Calu3 (cell line): Measurements from ENCODE around the gene EARS2. TPM values are rescaled to one million over a fixed set of nuclear protein-coding genes. Genes with fewer than 3 reads are reported as not detected.

Source experiments
- BruUV-seq: library from RNA; stranded (reverse); fragments of 400-500 nt; replicated peaks from 2 replicates; lab custom pipeline; 2021; lab: Mats Ljungman, UMichigan
- CTCF ChIA-PET: fragments of 300-600 bp; sonication (Branson Sonifier 250); formaldehyde crosslinking; loops from one replicate; lab custom pipeline; 2022; ENCODE audit warnings: antibody characterized with exemption; lab: Charles Lee
- DNase-seq: peaks from one replicate; pipeline ENCODE4 v3.0.0; 2022
- H3K27ac Mint-ChIP-seq: one replicate; pipeline ENCODE4 v1.8.0; 2022; ENCODE audit warnings: mixed read lengths; ENCODE audit not compliant: unreplicated experiment
- H3K27me3 Mint-ChIP-seq: one replicate; pipeline ENCODE4 v1.8.0; 2022; ENCODE audit warnings: mixed read lengths; ENCODE audit not compliant: unreplicated experiment
- H3K36me3 Mint-ChIP-seq: one replicate; pipeline ENCODE4 v1.8.0; 2022; ENCODE audit warnings: mild to moderate bottlenecking, moderate library complexity, mixed read lengths; ENCODE audit not compliant: insufficient read depth, unreplicated experiment
- H3K4me1 Mint-ChIP-seq: one replicate; pipeline ENCODE4 v1.8.0; 2022; ENCODE audit warnings: mild to moderate bottlenecking, low read depth, mixed read lengths; ENCODE audit not compliant: unreplicated experiment
- H3K4me3 Mint-ChIP-seq: one replicate; pipeline ENCODE4 v1.8.0; 2022; ENCODE audit warnings: mild to moderate bottlenecking, low read depth, moderate library complexity, mixed read lengths; ENCODE audit not compliant: unreplicated experiment
- H3K9me3 Mint-ChIP-seq: one replicate; pipeline ENCODE4 v1.8.0; 2022; ENCODE audit warnings: low read depth, mixed read lengths; ENCODE audit not compliant: unreplicated experiment
- intact Hi-C: fragments of 100-400 bp; cut with micrococcal nuclease; formaldehyde crosslinking; loops from one replicate; pipeline ENCODE4 v1.10.0; 2022; ENCODE audit not compliant: unreplicated experiment
- total RNA-seq: library from RNA; stranded (reverse); gene quantifications from 2 replicates; pipeline ENCODE4 v1.2.3, GENCODE V29; 2022
- TF ChIP-seq, protein P1 (sequence below): fragments of 200-600 bp; IDR thresholded peaks from one replicate; pipeline ENCODE4 v1.8.0; 2022; ENCODE audit warnings: antibody characterized with exemption; ENCODE audit not compliant: unreplicated experiment

EARS2 gene
- total RNA-seq, 1 experiment from 2014 or later: 45.9 TPM

DNA sequence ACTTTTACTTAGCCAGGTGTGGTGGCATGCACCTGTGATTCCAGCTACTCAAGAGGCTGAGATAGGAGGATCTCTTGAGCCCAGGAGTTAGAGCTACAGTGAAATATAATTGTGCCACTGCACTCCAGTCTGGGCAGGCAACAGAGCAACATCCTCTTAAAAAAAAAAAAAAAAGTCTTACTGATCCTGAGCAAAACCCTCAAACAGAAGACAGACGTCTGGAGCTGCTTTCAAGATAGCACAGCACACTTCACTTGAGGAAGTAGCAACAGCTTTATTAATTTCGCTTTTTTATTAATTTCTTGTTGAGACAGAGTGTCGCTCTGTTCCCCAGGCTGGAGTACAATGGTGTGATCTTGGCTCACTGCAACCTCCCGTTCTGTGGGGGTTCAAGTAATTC is 36.6 kb downstream of the EARS2 start:
- no peaks in the 10 kb centered on the region for H3K4me1 Mint-ChIP-seq
- H3K27me3 Mint-ChIP-seq: no peaks in the 10 kb centered on the region
- H3K36me3 Mint-ChIP-seq: peaks cover 57% of the 10 kb centered on the region
- DNase-seq: no peak
- no peak overlapping the region for H3K27ac Mint-ChIP-seq
- H3K4me3 Mint-ChIP-seq: no peak overlapping the region
- CTCF ChIA-PET: no interaction called here
- BruUV-seq: no TSS peak
- TF ChIP-seq, protein P1, sequence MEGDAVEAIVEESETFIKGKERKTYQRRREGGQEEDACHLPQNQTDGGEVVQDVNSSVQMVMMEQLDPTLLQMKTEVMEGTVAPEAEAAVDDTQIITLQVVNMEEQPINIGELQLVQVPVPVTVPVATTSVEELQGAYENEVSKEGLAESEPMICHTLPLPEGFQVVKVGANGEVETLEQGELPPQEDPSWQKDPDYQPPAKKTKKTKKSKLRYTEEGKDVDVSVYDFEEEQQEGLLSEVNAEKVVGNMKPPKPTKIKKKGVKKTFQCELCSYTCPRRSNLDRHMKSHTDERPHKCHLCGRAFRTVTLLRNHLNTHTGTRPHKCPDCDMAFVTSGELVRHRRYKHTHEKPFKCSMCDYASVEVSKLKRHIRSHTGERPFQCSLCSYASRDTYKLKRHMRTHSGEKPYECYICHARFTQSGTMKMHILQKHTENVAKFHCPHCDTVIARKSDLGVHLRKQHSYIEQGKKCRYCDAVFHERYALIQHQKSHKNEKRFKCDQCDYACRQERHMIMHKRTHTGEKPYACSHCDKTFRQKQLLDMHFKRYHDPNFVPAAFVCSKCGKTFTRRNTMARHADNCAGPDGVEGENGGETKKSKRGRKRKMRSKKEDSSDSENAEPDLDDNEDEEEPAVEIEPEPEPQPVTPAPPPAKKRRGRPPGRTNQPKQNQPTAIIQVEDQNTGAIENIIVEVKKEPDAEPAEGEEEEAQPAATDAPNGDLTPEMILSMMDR: no peak
- intact Hi-C loops: no loop called here
- no peaks in the 10 kb centered on the region for H3K9me3 Mint-ChIP-seq

DNA sequence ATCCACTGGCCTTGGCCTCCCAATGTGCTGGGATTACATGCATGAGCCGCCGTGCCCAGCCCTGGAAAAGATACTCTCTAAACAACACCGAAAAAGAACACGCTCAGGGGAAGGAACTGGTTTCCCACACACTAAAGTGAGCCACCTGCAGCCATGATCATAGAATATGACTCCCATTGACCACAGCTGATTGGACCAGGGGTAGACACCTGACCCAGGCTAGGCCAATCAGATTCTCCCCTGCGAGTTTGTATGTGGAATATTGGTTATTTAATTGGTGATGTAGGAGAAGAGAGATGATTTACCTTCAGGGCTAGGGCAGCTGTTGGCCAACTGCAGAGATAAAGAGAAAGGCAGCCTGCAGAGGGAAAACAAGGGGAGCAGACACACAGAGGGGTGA is 37.9 kb downstream of the EARS2 start:
- no peak overlapping the region for H3K27ac Mint-ChIP-seq
- no peaks in the 10 kb centered on the region for H3K27me3 Mint-ChIP-seq
- peaks cover 45% of the 10 kb centered on the region for H3K36me3 Mint-ChIP-seq
- TF ChIP-seq, protein P1: no peak
- no peaks in the 10 kb centered on the region for H3K9me3 Mint-ChIP-seq
- intact Hi-C loops: no loop called here
- DNase-seq: no peak
- CTCF ChIA-PET: interaction anchor here (0.7 kb wide), 1 partner anchor 245 kb away, joined by 4 read pairs; no protein-coding TSS in a partner anchor
- H3K4me1 Mint-ChIP-seq: no peaks in the 10 kb centered on the region
- H3K4me3 Mint-ChIP-seq: no peak overlapping the region
- BruUV-seq: no TSS peak

DNA sequence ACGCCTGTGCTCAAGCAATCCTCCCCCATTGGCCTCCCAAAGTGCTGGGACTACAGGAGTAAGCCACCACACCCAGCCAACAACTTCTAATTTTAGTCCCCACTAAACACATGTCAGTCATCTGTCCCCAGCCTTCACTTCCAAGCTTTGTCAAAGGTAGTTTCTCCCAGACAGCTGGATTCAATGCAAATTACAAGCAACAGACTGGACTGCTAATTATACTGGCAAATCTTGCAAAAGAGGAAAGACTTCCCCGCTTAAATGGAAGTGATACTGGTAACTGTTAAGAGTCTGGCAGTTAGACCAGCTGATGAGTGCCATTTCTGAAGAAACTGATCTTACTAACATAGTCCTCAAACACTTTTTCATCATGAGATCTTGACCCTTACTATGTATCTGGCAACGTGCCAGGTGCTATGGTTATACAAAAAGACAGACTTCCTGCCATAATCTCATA is 38.7 kb downstream of the EARS2 start:
- DNase-seq: no peak
- CTCF ChIA-PET: interaction anchor here (0.5 kb wide), 1 partner anchor 18 kb away, joined by 3 read pairs; no protein-coding TSS in a partner anchor

DNA sequence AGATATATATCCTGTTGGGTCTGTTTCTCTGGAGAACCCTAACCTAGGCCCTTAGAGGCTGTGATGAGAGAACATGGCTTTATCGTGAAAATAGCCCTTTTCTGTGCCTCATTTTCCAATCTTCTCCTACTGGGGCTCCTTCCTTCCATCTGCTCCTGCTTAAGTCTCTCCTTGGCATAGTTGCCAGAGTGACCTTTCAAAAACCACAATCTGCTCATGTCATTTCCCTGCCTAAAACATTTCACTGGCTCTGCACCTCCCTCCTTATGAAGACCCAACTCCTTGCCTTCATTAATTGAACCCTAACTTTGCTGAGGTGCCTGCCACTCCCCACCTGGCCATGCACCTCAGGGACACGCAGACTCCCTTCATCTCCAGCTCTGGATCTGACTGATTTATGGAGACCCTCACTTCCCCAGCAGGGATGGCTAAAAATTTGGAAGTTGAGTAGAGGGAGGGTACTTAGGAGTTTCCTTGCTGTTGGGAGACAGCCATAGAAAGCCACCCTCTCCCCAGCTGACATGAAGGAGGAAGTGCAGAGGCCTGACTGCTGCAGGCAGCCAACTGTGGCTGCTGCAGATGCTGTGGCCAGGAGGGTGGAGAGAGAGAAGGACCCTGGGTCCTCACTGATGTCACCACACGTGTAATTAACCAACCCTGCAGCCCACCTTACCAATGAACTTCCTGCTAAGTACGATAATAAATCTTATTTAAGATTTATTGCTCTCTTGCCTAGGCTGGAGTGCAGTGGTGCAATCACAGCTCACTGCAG is 40.6 kb downstream of the EARS2 start:
- Mint-ChIP-seq H3K4me3 (no peak overlapping the region), H3K27me3 (no peaks in the 10 kb centered on the region), H3K9me3 (no peaks in the 10 kb centered on the region), H3K4me1 (no peaks in the 10 kb centered on the region), H3K27ac (no peak overlapping the region), H3K36me3 (peaks cover 22% of the 10 kb centered on the region)
- CTCF ChIA-PET: interaction anchor here (0.6 to 0.7 kb wide), 4 partner anchors 14 to 63 kb away, joined by 3 to 4 read pairs (median 3); no protein-coding TSS in a partner anchor
- TF ChIP-seq, protein P1: no peak
- DNase-seq: no peak
- no TSS peak for BruUV-seq
- intact Hi-C loops: no loop called here

More for the DNA sequence above, 38.7 kb downstream of the EARS2 start:
- H3K4me1 Mint-ChIP-seq: no peaks in the 10 kb centered on the region
- H3K27me3 Mint-ChIP-seq: no peaks in the 10 kb centered on the region
- no peak overlapping the region for H3K4me3 Mint-ChIP-seq
- BruUV-seq: no TSS peak
- intact Hi-C loops: no loop called here
- no peaks in the 10 kb centered on the region for H3K9me3 Mint-ChIP-seq
- TF ChIP-seq, protein P1: no peak
- peaks cover 39% of the 10 kb centered on the region for H3K36me3 Mint-ChIP-seq
- no peak overlapping the region for H3K27ac Mint-ChIP-seq
